Activated T-cell treated with anti-CD3 and anti-CD28 coated beads, Interleukin-2, amount 50 U/mL, for 24 hours (primary cell): Measurements from ENCODE around the gene CRYL1.

Source experiments
- DNase-seq: peaks from one replicate; pipeline ENCODE4 v3.0.0-alpha.2; 2020
- H3K27ac Mint-ChIP-seq: 2 replicates; pipeline ENCODE4 v1.8.0; 2020; ENCODE audit warnings: mild to moderate bottlenecking, mixed read lengths
- H3K27me3 Mint-ChIP-seq: 2 replicates; pipeline ENCODE4 v1.8.0; 2020; ENCODE audit warnings: mixed read lengths
- H3K36me3 Mint-ChIP-seq: 2 replicates; pipeline ENCODE4 v1.8.0; 2020; ENCODE audit warnings: low read depth, mixed read lengths
- H3K4me1 Mint-ChIP-seq: 2 replicates; pipeline ENCODE4 v1.8.0; 2020; ENCODE audit warnings: low read depth, mixed read lengths
- H3K4me3 Mint-ChIP-seq: 2 replicates; pipeline ENCODE4 v1.8.0; 2020; ENCODE audit warnings: mild to moderate bottlenecking, moderate library complexity, mixed read lengths
- H3K9me3 Mint-ChIP-seq: 2 replicates; pipeline ENCODE4 v1.8.0; 2020; ENCODE audit warnings: mixed read lengths

The CRYL1 gene

GRCh38 chr13:20462533-20462915 is 63.1 kb downstream of the CRYL1 start:
- Mint-ChIP-seq H3K27ac (no peak overlapping the region), H3K4me1 (peaks cover 36% of the 10 kb centered on the region), H3K36me3 (no peaks in the 10 kb centered on the region), H3K4me3 (no peak overlapping the region), H3K27me3 (no peaks in the 10 kb centered on the region), H3K9me3 (no peaks in the 10 kb centered on the region)
- DNase-seq, result no peak

GRCh38 chr13:20461860-20462532 is 63.7 kb downstream of the CRYL1 start:
- H3K4me3 Mint-ChIP-seq, result no peak overlapping the region
- DNase-seq, result no peak
- no peaks in the 10 kb centered on the region for H3K36me3 Mint-ChIP-seq
- no peaks in the 10 kb centered on the region for H3K27me3 Mint-ChIP-seq
- no peaks in the 10 kb centered on the region for H3K9me3 Mint-ChIP-seq
- peaks cover 40% of the 10 kb centered on the region for H3K4me1 Mint-ChIP-seq
- peak overlapping the region; percentile 89 for H3K27ac Mint-ChIP-seq

DNA sequence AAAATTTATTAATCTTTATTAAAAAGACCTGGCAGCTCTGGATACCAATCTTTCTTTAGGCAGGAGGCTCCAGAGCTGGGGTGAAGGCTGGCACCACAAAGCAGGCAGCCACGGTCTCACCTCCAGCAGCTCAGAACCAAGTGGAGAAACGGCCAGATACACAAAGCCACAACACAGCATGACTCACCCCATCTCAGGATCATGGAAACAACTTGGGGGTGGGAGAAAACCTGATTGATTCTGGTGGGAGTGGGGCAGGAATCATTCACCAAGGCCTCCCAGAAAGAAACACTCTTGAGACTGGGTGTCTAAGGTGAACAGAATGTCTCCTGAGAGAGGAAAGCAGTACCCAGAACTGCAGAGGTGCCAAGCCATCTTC is 64.2 kb downstream of the CRYL1 start:
- Mint-ChIP-seq H3K36me3 (no peaks in the 10 kb centered on the region), H3K4me3 (no peak overlapping the region), H3K27ac (peak overlapping the region; percentile 89), H3K9me3 (no peaks in the 10 kb centered on the region), H3K4me1 (peaks cover 45% of the 10 kb centered on the region), H3K27me3 (no peaks in the 10 kb centered on the region)
- no peak for DNase-seq

DNA sequence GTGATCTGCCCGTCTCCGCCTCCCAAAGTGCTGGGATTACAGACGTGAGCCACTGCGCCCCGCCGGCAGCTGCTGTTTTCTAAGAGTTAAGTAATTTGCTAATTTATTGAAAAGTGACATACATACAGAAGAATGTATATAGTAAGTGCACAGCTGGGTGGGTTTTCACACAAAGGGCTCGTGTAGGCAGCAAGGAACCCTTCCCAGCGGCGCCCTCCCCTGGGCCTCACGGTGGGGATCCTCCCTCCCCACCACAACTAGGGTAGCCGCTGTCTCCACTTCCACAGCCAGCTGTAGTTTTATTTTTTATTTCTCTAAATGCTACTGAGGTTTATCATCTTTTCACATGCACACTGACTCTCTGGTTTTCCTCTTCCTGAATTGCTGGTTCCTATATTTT is 64.9 kb downstream of the CRYL1 start:
- no peak for DNase-seq
- Mint-ChIP-seq H3K36me3 (no peaks in the 10 kb centered on the region), H3K4me3 (no peak overlapping the region), H3K4me1 (peaks cover 45% of the 10 kb centered on the region), H3K27ac (no peak overlapping the region), H3K27me3 (no peaks in the 10 kb centered on the region), H3K9me3 (no peaks in the 10 kb centered on the region)

GRCh38 chr13:20457670-20458069 is 68.0 kb downstream of the CRYL1 start:
- H3K4me1 Mint-ChIP-seq, result peaks cover 34% of the 10 kb centered on the region
- no peaks in the 10 kb centered on the region for H3K36me3 Mint-ChIP-seq
- no peak for DNase-seq
- no peak overlapping the region for H3K27ac Mint-ChIP-seq
- H3K27me3 Mint-ChIP-seq, result no peaks in the 10 kb centered on the region
- no peak overlapping the region for H3K4me3 Mint-ChIP-seq
- H3K9me3 Mint-ChIP-seq, result peaks cover 3% of the 10 kb centered on the region

GRCh38 chr13:20456737-20457136 is 68.9 kb downstream of the CRYL1 start:
- DNase-seq, result no peak
- Mint-ChIP-seq H3K27ac (no peak overlapping the region), H3K4me3 (no peak overlapping the region), H3K4me1 (peaks cover 34% of the 10 kb centered on the region), H3K9me3 (peaks cover 3% of the 10 kb centered on the region), H3K27me3 (no peaks in the 10 kb centered on the region), H3K36me3 (no peaks in the 10 kb centered on the region)

- Mint-ChIP-seq H3K4me3 (no peak overlapping the region), H3K36me3 (peaks cover 21% of the 10 kb centered on the region), H3K9me3 (peaks cover 26% of the 10 kb centered on the region), H3K27ac (no peak overlapping the region), H3K27me3 (no peaks in the 10 kb centered on the region), H3K4me1 (peaks cover 14% of the 10 kb centered on the region)
- no peak for DNase-seq
Observed at GRCh38 chr13:20451397-20451796, 74.3 kb downstream of the CRYL1 start.

- Mint-ChIP-seq H3K27me3 (no peaks in the 10 kb centered on the region), H3K4me3 (no peak overlapping the region), H3K36me3 (peaks cover 28% of the 10 kb centered on the region), H3K27ac (no peak overlapping the region), H3K9me3 (peaks cover 26% of the 10 kb centered on the region), H3K4me1 (peaks cover 14% of the 10 kb centered on the region)
- no peak for DNase-seq
Observed at GRCh38 chr13:20448470-20448869, 77.2 kb downstream of the CRYL1 start.

- Mint-ChIP-seq H3K36me3 (peaks cover 28% of the 10 kb centered on the region), H3K4me3 (no peak overlapping the region)
- DNase-seq, result no peak
Observed at GRCh38 chr13:20446900-20447299, 78.8 kb downstream of the CRYL1 start.

DNA sequence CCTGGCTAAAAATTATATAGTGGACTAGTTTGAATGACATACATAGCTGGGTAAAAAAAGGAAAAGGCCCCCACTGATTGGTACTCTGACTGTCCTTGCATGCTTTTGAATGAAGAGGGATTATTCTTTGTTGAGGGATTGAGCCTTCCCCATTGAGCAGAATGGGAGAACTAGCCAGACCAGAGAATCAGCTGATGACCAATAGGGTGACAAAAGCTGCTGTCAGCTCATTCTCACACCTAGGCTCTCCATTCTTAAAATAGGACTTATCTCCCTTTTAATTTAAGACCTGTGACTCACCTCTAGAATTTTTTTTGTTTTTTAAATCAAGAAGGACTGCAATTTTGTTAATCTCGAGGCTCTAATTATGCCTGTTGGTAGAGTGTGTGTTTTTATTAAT is 79.3 kb downstream of the CRYL1 start:
- Mint-ChIP-seq H3K27ac (no peak overlapping the region), H3K9me3 (peaks cover 26% of the 10 kb centered on the region), H3K36me3 (peaks cover 28% of the 10 kb centered on the region), H3K4me1 (peaks cover 20% of the 10 kb centered on the region), H3K4me3 (no peak overlapping the region), H3K27me3 (no peaks in the 10 kb centered on the region)
- DNase-seq, result no peak

More at GRCh38 chr13:20446900-20447299, 78.8 kb downstream of the CRYL1 start:
- no peak overlapping the region for H3K27ac Mint-ChIP-seq
- peaks cover 26% of the 10 kb centered on the region for H3K9me3 Mint-ChIP-seq
- H3K4me1 Mint-ChIP-seq, result peaks cover 21% of the 10 kb centered on the region
- no peaks in the 10 kb centered on the region for H3K27me3 Mint-ChIP-seq

- Mint-ChIP-seq H3K4me3 (no peak overlapping the region), H3K27ac (no peak overlapping the region), H3K4me1 (peaks cover 19% of the 10 kb centered on the region), H3K36me3 (peaks cover 15% of the 10 kb centered on the region), H3K27me3 (no peaks in the 10 kb centered on the region), H3K9me3 (peaks cover 10% of the 10 kb centered on the region)
- no peak for DNase-seq
Observed at GRCh38 chr13:20442798-20443381, 82.8 kb downstream of the CRYL1 start.

DNA sequence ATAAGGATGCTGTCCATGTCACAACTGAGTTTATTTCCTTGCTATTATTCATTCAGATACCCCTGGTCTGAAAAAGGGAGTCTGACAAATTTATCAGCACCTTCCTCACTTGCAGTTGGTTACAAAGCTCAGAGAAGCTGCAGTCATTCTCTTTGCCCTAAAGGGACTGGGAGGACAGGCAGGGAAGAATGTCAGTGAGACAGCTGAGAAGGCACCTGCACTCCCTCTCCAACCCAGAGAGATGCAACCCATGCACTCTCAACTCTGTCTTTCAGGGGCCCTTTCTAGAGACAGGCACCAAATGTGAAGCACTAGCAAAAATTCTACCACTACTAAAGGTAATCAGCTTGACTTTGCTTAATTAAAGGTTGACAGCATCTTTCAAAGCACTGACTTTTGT is 83.3 kb downstream of the CRYL1 start:
- peaks cover 13% of the 10 kb centered on the region for H3K36me3 Mint-ChIP-seq
- no peaks in the 10 kb centered on the region for H3K27me3 Mint-ChIP-seq
- peaks cover 6% of the 10 kb centered on the region for H3K9me3 Mint-ChIP-seq

DNA sequence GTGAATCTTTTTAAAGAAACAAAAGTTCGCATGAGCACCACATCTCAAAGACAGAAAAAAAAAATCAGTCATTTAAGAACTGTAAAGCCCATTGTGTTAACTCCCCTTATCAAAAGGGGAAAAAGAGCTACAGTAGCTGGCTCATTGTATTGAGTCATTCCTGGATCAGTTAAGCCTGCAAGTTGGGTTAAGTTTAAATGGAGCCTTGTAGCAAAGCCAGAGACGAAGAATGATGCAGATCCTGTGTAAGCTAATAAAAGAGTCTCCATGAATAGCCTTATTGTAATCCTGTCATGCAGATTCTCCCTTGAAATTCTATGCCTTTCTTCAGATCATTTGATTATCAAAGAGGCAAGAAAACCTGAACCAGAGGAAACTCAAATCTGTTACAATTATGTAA is 83.8 kb downstream of the CRYL1 start:
- peaks cover 19% of the 10 kb centered on the region for H3K4me1 Mint-ChIP-seq
- H3K27me3 Mint-ChIP-seq, result no peaks in the 10 kb centered on the region
- peaks cover 3% of the 10 kb centered on the region for H3K9me3 Mint-ChIP-seq
- no peak overlapping the region for H3K27ac Mint-ChIP-seq
- H3K36me3 Mint-ChIP-seq, result peaks cover 11% of the 10 kb centered on the region
- H3K4me3 Mint-ChIP-seq, result no peak overlapping the region
- DNase-seq, result no peak

More for the DNA sequence above, 83.3 kb downstream of the CRYL1 start:
- peaks cover 19% of the 10 kb centered on the region for H3K4me1 Mint-ChIP-seq
- no peak overlapping the region for H3K4me3 Mint-ChIP-seq
- no peak overlapping the region for H3K27ac Mint-ChIP-seq
- DNase-seq, result no peak

- peaks cover 19% of the 10 kb centered on the region for H3K4me1 Mint-ChIP-seq
- peaks cover 6% of the 10 kb centered on the region for H3K36me3 Mint-ChIP-seq
- peaks cover 3% of the 10 kb centered on the region for H3K9me3 Mint-ChIP-seq
Observed at GRCh38 chr13:20441056-20441455, 84.6 kb downstream of the CRYL1 start.

DNA sequence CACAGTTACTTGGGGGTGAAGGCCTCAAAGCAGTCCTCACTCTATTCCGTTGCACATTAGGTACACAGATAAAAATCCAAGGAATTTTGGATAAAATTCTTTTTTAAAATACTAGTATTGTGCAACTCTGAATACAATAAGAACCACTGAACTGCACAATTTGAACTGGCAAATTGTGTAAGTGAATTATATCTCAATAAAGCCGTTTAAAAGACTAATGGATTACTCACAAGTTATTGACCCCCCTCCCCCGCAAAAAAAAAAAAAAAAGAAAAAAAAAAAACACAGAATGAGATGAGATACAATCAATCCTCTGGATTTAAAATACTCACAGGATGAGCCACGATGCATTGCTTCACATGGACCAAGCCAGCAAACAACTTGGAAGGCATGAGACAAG is 86.4 kb downstream of the CRYL1 start:
- no peak for DNase-seq
- Mint-ChIP-seq H3K27me3 (no peaks in the 10 kb centered on the region), H3K4me3 (no peak overlapping the region), H3K27ac (no peak overlapping the region), H3K36me3 (no peaks in the 10 kb centered on the region), H3K4me1 (peaks cover 19% of the 10 kb centered on the region), H3K9me3 (no peaks in the 10 kb centered on the region)

More at GRCh38 chr13:20441056-20441455, 84.6 kb downstream of the CRYL1 start:
- DNase-seq, result no peak
- H3K4me3 Mint-ChIP-seq, result no peak overlapping the region
- H3K27ac Mint-ChIP-seq, result no peak overlapping the region
- H3K27me3 Mint-ChIP-seq, result no peaks in the 10 kb centered on the region
